Stimulated activated CD4-positive, alpha-beta T cell treated with anti-CD3 and anti-CD28 coated beads, Interleukin-4, amount 100 ng/mL, for 24 hours (primary cell): ENCODE measurements around the gene MLIP.

Source experiments
- DNase-seq: peaks from one replicate; pipeline ENCODE4 v3.0.0-alpha.2; 2020

Gene MLIP

DNA sequence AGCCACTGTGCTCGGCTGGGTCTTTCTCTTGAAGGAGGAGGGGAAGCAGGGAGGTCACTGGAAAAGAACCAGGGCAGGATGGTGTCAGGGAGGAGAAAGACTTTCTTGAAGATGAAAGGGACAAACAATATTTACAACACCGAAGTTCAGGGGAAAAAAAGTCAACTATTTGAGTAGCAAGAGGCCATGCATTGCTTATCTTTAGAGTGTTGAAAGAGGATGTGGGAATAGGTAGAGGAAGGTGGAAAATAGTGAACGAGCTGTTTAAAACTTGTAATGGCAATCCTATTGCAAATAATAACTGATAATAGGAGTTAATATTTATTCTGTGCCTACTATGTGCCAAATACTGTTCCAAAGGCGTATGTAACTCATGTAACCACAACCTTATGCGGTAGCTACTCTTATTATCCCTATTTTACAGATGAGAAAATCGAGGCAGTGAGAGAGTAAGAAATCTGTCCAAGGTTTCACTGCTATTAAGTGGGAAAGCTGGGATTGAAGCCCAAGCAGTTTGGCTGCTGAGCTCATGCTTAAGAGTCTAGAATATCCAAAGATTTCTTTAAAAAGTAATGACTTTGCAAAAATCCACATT lies 12.7 kb upstream of the MLIP start:
- no peak for DNase-seq

DNA sequence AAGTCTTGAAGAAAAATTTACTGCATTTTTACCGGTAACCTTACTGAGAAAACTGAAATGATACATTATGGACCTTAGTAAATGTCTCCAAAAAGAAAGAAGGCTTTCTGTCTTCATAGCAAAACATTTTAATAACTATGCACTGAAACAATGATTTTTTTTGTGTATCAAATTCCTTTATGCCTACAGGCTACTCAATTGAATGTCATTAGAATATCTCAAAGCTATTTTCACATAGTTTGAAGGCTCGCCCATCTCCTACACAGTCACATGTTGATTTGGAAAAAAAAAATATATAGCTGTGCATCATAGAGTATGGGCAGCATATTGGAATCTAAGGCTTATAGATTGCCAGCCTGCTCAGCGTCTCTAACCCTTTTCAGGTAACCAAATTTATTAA lies 12.0 kb upstream of the MLIP start:
- DNase-seq = no peak

DNA sequence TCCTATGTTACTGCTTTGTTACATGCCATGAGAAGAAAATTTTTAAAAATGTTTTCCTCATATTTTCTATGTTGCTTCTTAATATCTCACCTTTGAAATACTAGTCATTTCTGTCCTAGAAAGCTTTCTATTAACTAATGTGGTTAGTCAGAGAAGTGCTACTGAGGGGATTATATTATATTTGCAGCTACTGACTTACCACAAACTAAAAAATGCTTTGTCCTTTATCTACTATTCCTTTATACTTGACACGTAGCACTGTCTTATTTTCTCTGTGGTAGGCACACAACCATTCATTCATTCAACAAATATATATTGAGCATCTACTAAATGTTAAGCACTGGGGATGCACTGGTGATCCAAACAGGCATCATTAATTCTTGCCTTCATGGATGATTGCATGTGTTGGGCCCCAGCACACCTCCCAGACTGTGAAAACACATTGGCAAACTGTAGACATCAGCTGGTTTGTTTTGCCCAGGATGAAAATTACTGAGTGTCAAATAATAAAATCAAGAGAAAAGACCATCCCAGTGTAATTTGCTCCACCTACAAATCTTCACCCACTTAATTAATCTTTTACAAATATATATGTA lies 10.7 kb upstream of the MLIP start:
- no peak for DNase-seq

DNA sequence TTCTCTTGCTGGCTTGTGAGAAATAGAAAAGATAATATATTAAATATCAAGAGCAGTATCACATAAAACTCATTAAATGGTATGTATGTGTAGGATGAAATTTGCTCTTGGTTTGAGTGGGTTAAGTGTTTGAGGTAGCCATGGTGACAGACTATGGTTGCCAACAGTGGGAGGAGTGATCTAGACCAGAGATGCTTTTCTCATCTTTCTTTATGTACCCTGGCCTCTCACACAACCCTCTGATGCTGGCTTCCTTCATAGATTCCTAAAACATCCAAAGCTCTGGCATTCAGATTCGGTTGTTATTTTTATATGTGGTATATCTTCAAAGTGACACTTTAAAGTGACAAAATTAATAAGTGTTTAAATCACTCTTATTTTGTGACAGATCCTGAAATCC lies 9.0 kb upstream of the MLIP start:
- DNase-seq = no peak

DNA sequence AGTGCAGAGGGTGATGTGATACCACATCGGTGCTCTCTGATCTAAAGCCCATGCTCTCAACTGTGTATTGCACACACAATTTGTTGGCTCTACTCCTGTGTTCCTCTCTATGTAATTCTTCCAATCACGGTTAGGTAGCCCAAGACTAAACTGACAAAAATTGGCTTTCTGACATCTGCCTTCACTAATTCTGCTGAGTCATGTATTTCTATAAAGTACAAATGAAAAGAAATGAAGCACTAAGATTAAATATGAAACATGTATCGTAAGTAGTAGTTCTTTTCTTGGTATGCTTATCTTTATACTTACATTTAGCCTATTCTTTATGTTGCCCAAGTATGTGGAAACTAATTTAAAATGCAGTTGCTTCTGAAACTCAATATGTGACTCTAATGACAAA lies 7.7 kb upstream of the MLIP start:
- no peak for DNase-seq

DNA sequence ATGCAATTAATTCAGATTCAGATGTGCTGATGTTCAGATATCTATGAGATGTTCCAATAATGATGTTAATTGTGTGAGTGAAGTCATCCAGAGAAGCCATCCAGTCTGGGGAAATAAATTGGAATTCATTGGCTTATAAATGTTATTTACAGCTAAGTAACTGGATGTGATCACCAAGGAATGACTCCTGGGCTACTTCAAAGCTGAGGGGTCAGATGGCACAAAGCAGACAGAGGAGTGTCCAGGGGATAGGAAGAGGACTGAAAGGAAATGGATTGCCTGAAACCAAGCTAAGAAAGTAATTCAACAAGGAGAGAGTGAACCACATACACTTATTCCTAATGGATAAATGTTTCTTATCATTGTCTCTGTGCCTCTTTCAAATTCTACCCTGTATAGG lies 4.5 kb upstream of the MLIP start:
- no peak for DNase-seq

DNA sequence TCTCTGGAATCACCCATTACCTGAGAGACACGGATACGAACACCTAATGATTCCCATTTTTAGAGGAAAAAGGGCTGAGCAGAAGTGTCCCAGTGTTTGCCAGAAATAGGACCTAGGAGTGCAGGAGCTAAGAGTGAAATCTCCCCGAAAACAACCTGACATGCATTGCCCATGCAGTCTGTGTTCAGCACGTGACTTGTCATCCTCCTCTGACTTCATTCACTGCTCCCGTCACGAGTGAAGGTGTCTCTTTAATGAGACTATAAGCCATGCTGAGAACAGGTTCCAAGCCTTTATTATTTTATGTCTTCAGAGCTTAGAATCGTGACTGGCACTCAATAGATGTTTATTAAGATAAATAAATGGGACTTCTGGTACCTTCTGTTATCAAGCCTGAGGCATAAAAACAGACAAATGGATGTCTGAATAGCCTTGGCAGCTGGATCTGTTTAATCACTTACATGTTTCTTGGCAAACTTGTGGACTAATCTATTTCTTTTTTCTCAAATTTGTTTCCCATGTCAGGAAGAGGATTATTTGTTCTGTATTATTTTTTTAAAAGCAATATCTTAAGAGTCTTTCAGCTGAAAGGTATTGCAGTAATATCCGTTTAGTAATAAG lies 3.7 kb upstream of the MLIP start:
- no peak for DNase-seq

DNA sequence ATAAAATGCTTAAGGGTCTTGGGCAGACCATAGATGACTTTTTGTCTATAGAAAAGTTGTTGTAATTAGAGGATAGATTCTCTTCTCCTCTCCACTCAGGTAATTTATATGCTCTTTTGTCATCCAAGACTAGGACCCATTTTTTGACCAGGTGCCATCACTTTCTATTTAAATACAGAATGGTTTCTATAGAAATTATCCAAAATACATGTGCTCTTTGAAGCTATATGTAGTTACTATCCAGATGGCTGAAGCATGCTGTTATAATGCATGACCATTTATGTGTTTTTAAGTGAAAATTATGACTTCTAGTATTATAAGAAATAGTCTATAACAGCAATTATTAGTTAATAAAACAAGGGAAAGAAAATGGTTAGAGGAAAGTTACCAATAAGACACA lies 3.0 kb upstream of the MLIP start:
- no peak for DNase-seq

DNA sequence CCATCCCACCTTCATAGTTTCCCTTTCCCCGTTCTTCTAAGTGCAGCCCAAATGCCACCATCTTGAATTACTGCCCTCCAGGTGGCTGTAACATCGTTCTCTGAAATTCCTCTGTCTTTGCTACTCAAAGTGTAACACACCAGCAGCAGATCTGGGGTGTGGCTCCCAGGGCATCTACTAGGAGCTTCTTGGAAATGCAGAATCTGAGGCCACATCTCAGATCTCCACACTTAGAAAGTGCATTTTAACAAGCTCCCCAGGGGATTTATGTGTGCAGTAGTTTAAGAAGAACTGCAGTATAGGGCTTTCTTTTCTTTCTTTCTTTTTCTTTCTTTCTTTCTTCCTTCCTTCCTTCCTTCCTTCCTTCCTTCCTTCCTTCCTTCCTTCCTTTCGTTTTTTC lies 1.7 kb upstream of the MLIP start:
- DNase-seq = no peak

DNA sequence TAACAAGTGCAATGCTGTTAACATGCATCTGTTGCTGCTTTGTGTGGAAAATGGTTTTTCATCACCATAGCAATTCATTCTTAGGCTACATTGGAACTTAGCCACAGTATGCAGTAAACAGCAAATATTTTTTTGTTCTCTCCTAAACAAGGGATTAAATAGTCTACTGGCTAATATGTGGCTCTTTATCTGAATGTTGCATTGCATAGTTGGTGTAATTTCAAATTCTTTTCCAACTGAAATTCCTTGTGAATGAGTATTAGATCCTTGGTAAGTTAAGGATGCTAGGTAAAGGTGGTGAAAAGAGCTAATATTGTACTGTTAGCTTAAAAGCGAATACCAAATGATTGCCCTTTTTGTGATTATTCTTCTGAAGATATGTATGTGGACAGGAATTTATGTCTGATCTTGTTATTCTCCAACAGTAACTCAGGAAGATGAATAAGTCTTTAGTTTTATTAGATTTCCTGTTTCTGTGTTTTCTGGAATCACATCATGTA lies 958 bp downstream of the MLIP start:
- DNase-seq = no peak

DNA sequence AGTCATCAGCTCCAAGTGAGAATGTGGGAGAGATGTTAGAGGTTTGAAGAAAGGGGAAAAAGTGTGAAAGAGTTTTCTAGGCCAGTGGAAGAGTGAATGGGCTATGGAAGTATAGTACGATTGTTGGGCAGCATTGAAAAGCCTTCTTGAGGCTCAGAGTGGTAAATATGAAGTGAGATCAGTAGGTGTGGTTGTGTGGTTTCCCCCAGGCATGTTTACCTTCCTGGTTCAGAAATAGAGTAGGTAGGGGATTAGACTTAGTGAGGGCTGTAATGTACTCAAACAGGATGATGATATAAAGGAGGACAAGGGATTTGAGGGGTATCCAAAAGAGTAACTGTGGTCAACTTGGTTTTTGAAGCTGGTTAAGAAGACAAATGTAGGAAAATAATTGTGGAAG lies 3.7 kb downstream of the MLIP start:
- DNase-seq = no peak

DNA sequence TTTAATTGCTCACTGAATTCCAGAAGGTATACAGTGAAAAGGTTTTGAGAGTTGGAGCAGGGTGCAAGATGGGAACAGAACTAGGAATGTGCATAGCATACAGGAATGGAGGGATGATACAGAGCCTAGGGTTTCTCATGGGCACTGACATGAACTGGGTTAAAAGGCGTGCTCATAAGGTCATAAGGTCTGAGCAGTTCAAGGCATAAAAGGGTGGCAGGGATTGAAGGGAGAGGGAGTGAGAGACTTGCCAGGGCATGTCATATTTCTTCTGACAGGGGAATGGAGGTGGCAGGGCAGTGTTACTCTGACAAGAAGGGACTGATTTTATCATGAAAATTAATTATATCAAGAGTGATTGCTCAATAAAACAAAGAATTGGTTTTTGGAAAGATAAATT lies 4.7 kb downstream of the MLIP start:
- no peak for DNase-seq

DNA sequence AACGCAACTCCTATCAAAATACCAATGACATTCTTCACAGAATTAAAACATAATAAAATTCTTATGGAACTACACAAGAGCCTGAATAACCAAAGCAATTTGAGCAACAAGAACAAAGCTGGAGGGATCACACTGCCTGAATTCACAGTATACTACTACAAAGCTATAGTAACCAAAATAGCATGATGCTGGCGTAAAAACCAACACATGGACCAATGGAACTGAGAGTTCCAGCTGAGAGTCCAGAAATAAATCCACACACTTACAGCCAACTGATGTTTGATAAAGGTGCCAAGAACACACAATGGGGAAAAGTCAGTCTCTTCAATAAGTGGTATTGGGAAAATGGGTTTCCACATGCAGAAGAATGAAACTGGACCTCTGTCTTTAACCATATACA lies 6.9 kb downstream of the MLIP start:
- DNase-seq = no peak

DNA sequence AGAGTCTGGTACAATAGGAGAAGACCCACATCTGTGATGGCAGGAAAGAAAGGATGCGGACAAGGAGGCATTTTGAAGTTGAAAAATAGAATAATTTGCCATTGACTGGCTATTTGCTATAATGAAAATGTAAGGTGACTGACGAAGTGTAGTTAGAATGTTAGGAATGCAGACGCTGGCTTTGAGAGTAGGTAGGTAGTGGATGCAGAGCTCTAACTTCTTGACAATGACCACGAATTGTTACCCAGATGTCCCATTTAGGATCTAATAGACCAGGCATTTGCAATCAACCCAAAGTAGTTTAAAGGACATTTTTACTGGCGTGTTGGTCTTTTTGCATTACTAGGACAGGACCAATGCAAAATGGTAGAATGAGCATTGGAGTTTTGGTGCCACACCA lies 14.2 kb downstream of the MLIP start:
- DNase-seq = no peak

DNA sequence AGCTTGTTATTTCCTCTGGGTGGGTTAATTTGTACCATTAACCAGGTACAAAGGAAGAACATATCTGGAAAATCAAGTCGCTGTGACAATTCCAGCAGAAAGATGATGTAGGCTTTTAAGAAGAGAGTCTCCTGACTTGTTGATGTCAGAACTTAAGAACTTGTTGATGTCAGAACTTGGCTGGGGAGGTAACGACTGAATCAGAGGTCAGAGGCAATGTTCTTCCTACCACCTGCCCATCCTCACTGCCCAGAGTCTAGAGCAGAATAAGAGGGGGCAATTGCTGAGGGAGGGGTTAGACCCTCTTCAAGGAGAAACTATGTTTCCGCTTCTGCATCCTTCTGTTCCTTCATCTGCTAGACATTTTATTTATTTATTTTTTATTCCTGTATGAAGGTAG lies 18.9 kb downstream of the MLIP start:
- DNase-seq = no peak

DNA sequence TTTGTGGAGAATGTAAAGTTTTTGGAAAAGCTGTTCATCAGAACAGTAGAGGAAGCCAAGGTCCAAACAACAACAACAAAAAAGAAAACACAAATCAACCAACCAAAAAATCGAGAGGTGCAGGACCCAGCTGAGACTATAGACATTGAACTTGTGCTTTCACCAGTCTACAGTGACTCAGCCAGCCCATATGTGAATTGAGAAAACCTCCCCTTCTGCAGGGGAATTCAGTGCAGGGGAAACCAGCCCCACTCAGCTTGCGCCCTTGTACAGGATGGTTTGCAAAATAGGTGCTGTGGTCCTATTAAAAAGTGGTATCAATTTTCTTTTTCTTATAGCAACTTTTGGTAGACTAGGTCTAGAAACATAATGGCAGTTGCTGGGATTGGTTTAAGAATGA lies 21.3 kb downstream of the MLIP start:
- DNase-seq = no peak

DNA sequence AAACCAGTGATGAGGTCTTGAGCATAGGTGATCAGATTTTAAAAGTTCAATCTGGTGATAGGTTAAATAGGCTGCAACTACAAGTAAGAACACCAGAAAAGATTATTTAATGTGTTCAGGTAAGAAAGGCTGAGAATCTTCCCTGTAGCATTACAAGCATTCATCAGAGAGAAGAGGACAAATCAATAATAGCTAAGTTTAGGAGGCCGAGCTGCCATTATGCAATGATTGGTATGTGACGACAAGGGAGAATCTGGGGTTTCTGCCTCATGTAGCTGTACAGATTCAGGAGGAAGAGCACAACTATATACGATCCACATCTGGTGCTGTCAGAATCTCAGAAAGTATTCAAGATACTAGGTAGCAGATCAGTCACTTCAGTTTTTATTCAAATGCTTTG lies 21.9 kb downstream of the MLIP start:
- no peak for DNase-seq

DNA sequence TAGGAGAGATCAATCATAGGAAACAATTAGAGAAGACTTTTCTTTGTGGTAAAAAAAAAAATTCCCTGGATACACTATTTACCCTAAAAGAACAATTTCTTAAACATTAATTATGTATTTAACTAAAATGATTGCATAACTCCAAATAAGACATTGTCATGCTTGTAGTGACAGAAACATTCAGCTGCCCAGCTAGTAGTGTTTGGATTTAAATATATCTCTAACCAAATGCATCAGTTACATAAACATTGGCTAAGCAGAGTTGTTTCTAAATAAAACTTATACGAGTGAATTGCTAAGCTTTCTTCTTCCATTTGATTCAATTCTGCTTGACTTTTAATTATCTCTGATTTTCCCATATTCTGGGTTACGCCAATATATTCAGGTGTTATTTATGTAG lies 23.7 kb downstream of the MLIP start:
- DNase-seq = no peak

DNA sequence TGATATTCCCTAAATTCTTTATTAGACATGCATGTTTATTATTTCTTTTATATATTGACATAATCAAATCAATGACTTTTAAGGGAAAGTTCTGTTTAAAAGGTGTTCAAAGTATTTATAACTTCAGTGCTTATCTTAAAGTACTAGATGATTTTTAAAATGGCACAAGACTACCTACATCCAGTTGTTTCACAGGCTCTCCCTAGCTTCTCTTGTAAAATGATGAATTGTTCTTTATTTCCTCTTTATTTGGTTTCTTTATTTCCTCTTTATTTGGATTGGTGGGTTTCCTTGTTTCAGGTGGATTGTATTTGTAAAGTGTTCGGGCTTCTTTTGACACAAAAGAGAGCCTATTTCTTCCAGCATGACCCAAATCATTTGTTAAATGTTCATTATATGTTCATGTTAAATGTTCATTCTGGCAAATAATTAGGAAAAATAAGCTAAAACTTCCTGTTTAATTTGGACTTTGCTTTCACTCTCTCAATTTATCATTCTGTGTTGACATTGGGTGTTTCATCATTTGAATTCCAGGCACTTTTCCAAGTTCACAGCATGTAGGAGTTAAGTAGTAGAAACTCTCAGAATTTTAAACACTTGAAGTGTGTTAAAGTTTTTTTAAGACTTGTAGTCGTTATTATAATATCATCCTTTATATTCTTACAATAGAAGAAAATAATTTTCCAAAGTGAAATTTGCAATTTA lies 24.6 kb downstream of the MLIP start:
- DNase-seq = no peak

DNA sequence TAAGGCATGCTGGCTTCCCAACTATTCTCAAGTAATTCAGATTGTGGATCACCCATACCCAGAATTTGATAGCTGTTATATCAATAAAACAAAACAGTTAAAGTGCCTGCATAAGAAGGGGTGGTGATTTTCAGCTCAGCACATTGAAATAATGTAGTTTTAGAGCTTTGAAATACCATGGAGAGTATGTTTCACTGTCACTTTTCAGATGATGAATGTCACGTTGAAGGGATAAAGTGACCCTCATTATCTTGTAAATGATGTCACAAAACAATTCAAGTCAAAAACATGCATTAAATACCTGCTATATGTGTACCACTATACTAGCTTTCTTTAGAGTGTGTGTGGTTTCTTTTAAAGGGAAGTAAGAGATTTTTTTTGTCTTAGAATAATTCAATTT lies 27.6 kb downstream of the MLIP start:
- no peak for DNase-seq

DNA sequence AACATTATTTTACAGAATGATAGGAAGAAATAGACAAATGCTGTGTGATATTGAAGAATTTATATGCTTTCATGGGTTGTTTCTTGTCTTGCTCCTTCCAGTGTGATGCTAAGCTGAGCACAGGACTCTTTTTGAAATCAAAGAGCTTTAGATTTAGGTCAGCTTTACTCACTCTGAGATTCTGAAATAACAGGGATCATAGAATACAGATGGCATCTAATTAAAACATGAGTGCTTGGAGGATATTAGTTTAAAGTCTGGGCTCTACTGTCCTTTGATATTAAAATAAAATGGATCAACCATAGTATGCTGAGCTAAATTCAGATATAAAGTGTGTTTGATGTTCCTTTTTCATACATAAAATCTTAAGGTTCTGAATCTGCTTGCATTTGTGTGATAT lies 29.6 kb downstream of the MLIP start:
- no peak for DNase-seq

DNA sequence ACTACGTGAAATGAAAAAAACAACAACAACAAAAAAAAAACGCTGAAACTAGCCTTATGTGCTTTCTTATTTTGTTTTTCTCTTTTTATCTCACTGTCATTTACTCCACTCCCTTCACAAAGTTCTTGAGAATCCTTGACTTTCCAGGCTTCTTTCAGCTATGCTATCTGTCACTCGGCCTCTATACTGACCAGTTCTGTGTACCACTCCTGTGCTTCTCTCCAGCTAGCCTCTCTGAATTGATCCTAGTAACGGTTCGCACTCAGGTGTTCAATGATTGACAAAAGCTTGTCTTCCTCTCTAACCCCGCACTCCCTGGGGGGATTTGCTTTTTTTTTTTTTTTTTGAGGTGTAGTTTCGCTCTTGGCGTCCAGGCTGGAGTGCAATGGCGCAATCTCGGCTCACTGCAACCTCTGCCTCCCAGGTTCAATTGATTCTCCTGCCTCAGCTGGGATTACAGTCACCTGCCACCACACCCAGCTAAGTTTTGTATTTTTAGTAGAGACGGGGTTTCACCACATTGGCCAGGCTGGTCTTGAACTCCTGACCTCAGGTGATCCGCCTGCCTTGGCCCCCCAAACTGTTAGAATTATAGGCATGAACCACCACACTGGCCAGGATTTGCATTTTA lies 31.8 kb downstream of the MLIP start:
- DNase-seq = no peak

DNA sequence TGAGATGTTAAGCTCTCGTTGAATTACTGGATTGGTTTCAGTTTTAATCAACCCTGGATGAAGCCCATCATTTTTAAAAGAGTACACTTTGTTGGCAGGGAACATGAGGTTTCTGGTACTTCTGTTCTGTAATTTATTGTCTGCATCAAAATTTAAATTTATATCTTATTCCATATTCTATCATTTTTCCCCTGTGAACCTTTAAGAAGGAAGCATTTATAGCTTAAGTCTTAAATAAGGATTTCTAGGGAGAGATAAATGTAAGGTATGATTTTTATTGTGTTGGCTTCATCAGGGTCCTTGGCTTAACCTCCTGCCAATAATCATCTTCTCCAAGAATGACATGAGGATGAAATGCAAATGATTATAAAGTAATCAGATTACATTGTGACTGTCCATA lies 40.6 kb downstream of the MLIP start:
- DNase-seq = no peak
